Thyroid gland (tissue), 4 donors: ENCODE results near the gene PHACTR1. TPM values are rescaled to one million over a fixed set of nuclear protein-coding genes. Genes with fewer than 3 reads are reported as not detected.

ENCODE experiments used
- DNase-seq, 2 donors: peaks; one replicate each; pipeline ENCODE4 v3.0.0-alpha.2; 2019
- H3K27ac ChIP-seq, 3 donors: fragments of 200-600 bp; sonication (generic); 1 replicate in 2 of 3; 2 replicates in 1 of 3; pipeline ENCODE4 v1.5.1; 2016 to 2019; ENCODE audit warnings: mild to moderate bottlenecking in 1 of 3, moderate library complexity in 1 of 3
- H3K27me3 ChIP-seq: fragments of 200-600 bp; sonication (generic); one replicate; pipeline ENCODE4 v1.5.1; 2019
- H3K36me3 ChIP-seq, 2 donors: fragments of 200-600 bp; sonication (generic); one replicate each; pipeline ENCODE4 v1.5.1; 2016 to 2019
- H3K4me1 ChIP-seq, 2 donors: fragments of 200-600 bp; sonication (generic); one replicate each; pipeline ENCODE4 v1.5.1; 2017 to 2019
- H3K4me3 ChIP-seq, 3 donors: fragments of 200-600 bp; sonication (generic); replicated peaks in 1 of 3; 1 replicate in 2 of 3; 2 replicates in 1 of 3; pipeline ENCODE4 v1.5.1; 2016; ENCODE audit warnings: mild to moderate bottlenecking in 1 of 3
- H3K9me3 ChIP-seq: fragments of 200-600 bp; sonication (generic); one replicate; pipeline ENCODE4 v1.5.1; 2017
- CTCF ChIP-seq, 6 experiments: fragments of 200-600 bp in 3 of 6; fragments of 450-650 bp in 3 of 6; sonication (generic) in 3 of 6; IDR thresholded peaks; one replicate each; pipeline ENCODE4 v1.5.1; 2016 to 2019; ENCODE audit warnings: antibody characterized with exemption in 6 of 6, mild to moderate bottlenecking in 2 of 6, inconsistent platforms in 1 of 6, moderate library complexity in 1 of 6
- POLR2A ChIP-seq, 2 donors: fragments of 450-650 bp; IDR thresholded peaks; one replicate each; pipeline ENCODE4 v1.6.1; 2017; ENCODE audit warnings: antibody characterized with exemption in 2 of 2, mild to moderate bottlenecking in 2 of 2, moderate library complexity in 1 of 2
- WGBS, 2 donors: methylation state at CpG; one replicate each; pipeline ENCODE4 v1.1.5; 2017; 5-methylcytosine and 5-hydroxymethylcytosine counted together
- intact Hi-C: fragments of 100-400 bp; cut with DNase I; formaldehyde crosslinking; loops from one replicate; pipeline ENCODE4 v1.15.1; 2023
- total RNA-seq, 4 donors: library from RNA; depleted of rRNA; stranded (reverse); fragments of >200 nt; gene quantifications; one replicate each; pipeline ENCODE4 v1.2.3, GENCODE V29; 2016

PHACTR1 gene
- total RNA-seq, 4 donors from 2014 or later = 2.9 to 8.6 (median 4.4) TPM

GRCh38 chr6:13212096-13212495 lies 495.5 kb downstream of the PHACTR1 start:
- Histone ChIP-seq H3K27ac (no peak overlapping the region), H3K4me3 (no peak overlapping the region), H3K4me1 (peaks cover 0 to under 1% of the 10 kb centered on the region in 2 donors), H3K9me3 (no peaks in the 10 kb centered on the region), H3K36me3 (no peaks in the 10 kb centered on the region), H3K27me3 (no peaks in the 10 kb centered on the region)
- intact Hi-C loops = no loop called here
- no peak for DNase-seq
- TF ChIP-seq POLR2A (IDR thresholded peaks at IDR 0.05) = no peak
- TF ChIP-seq CTCF (IDR thresholded peaks at IDR 0.05) = no peak
- WGBS, 2 donors = 94 to 97% methylated on average over 1 of the region's 1 CpG

GRCh38 chr6:13212538-13212937 lies 496.0 kb downstream of the PHACTR1 start:
- WGBS, 2 donors = 96% methylated on average over 14 of the region's 14 CpGs
- intact Hi-C loops = no loop called here
- no peak for TF ChIP-seq POLR2A (IDR thresholded peaks at IDR 0.05)
- TF ChIP-seq CTCF (IDR thresholded peaks at IDR 0.05) = no peak
- no peak overlapping the region for H3K27ac ChIP-seq
- no peak overlapping the region for H3K4me3 ChIP-seq
- H3K36me3 ChIP-seq = no peaks in the 10 kb centered on the region
- no peak for DNase-seq
- no peaks in the 10 kb centered on the region for H3K27me3 ChIP-seq
- H3K9me3 ChIP-seq = no peaks in the 10 kb centered on the region
- peaks cover 0 to 5% of the 10 kb centered on the region in 2 donors for H3K4me1 ChIP-seq

GRCh38 chr6:13215390-13215789 lies 498.8 kb downstream of the PHACTR1 start:
- H3K27me3 ChIP-seq = no peaks in the 10 kb centered on the region
- TF ChIP-seq POLR2A (IDR thresholded peaks at IDR 0.05) = no peak
- no peak for TF ChIP-seq CTCF (IDR thresholded peaks at IDR 0.05)
- H3K4me3 ChIP-seq = no peak overlapping the region
- WGBS, 2 donors = 92 to 97% methylated on average over 2 of the region's 2 CpGs
- H3K4me1 ChIP-seq = peaks cover 0 to 6% of the 10 kb centered on the region in 2 donors
- no peaks in the 10 kb centered on the region for H3K9me3 ChIP-seq
- intact Hi-C loops = no loop called here
- no peak overlapping the region for H3K27ac ChIP-seq
- H3K36me3 ChIP-seq = no peaks in the 10 kb centered on the region
- DNase-seq = no peak

GRCh38 chr6:13216236-13217014 lies 499.9 kb downstream of the PHACTR1 start:
- DNase-seq = no peak
- H3K27ac ChIP-seq = no peak overlapping the region
- intact Hi-C loops = no loop called here
- 75 to 85% methylated on average over 2 of the region's 2 CpGs for WGBS, 2 donors
- no peak for TF ChIP-seq CTCF (IDR thresholded peaks at IDR 0.05)
- no peaks in the 10 kb centered on the region for H3K36me3 ChIP-seq
- no peaks in the 10 kb centered on the region for H3K27me3 ChIP-seq
- H3K4me3 ChIP-seq = no peak overlapping the region
- H3K4me1 ChIP-seq = peaks cover 0 to 6% of the 10 kb centered on the region in 2 donors
- no peaks in the 10 kb centered on the region for H3K9me3 ChIP-seq

GRCh38 chr6:13217206-13217905 lies 500.8 kb downstream of the PHACTR1 start:
- Histone ChIP-seq H3K27me3 (no peaks in the 10 kb centered on the region), H3K27ac (no peak overlapping the region), H3K9me3 (no peaks in the 10 kb centered on the region), H3K4me3 (no peak overlapping the region), H3K4me1 (peaks cover 0 to 6% of the 10 kb centered on the region in 2 donors), H3K36me3 (no peaks in the 10 kb centered on the region)
- no peak for DNase-seq
- 59 to 64% methylated on average over 4 of the region's 4 CpGs for WGBS, 2 donors
- TF ChIP-seq CTCF (IDR thresholded peaks at IDR 0.05) (no peak), POLR2A (IDR thresholded peaks at IDR 0.05) (no peak)
- intact Hi-C loops = no loop called here
